Ectodermal cell (in vitro differentiated cells): Measurements from ENCODE around the gene CYP2W1.
"Not testable (repeated sequence)": the region's sequence is repeated elsewhere in the genome, so short reads cannot be mapped to it uniquely, and the experiment has no call there.

Source experiments
- H3K27ac ChIP-seq: 2 replicates; pipeline ENCODE4 v1.7.0; 2013; ENCODE audit warnings: mild to moderate bottlenecking, low read depth, low read length; ENCODE audit not compliant: insufficient read depth, poor library complexity, severe bottlenecking
- H3K27me3 ChIP-seq: 2 replicates; pipeline ENCODE4 v1.7.0; 2013; ENCODE audit warnings: mild to moderate bottlenecking, low read length; ENCODE audit not compliant: insufficient read depth, control insufficient read depth, poor library complexity, severe bottlenecking
- H3K36me3 ChIP-seq: one replicate; pipeline ENCODE4 v1.7.0; 2013; ENCODE audit warnings: low read length; ENCODE audit not compliant: control insufficient read depth, insufficient read depth
- H3K4me1 ChIP-seq: one replicate; pipeline ENCODE4 v1.7.0; 2013; ENCODE audit warnings: low read length; ENCODE audit not compliant: control insufficient read depth, insufficient read depth
- H3K4me3 ChIP-seq: 2 replicates; pipeline ENCODE4 v1.7.0; 2013; ENCODE audit warnings: low read depth, low read length, control low read depth; ENCODE audit not compliant: insufficient read depth
- H3K9me3 ChIP-seq: 2 replicates; pipeline ENCODE4 v1.7.0; 2013; ENCODE audit warnings: mild to moderate bottlenecking, low read length, moderate library complexity; ENCODE audit not compliant: control insufficient read depth
- WGBS, 2 experiments: methylation state at CpG; one replicate each; pipeline ENCODE4 v1.1.7; 2013; ENCODE audit warnings: missing lambda C conversion rate in 2 of 2; 5-methylcytosine and 5-hydroxymethylcytosine counted together

Gene CYP2W1

GRCh38 chr7:960269-960871 is 22.6 kb upstream of the CYP2W1 start:
- Histone ChIP-seq H3K4me1 (no peaks in the 10 kb centered on the region), H3K36me3 (no peaks in the 10 kb centered on the region), H3K27ac (no peak overlapping the region), H3K9me3 (no peaks in the 10 kb centered on the region), H3K4me3 (no peak overlapping the region), H3K27me3 (peaks cover 10% of the 10 kb centered on the region)
- WGBS, 2 experiments: 92 to 94% methylated on average over 31 of the region's 31 CpGs

- H3K9me3 ChIP-seq, H3K27me3 ChIP-seq, H3K4me1 ChIP-seq, H3K27ac ChIP-seq, H3K36me3 ChIP-seq, H3K4me3 ChIP-seq: not testable (repeated sequence)
- 88 to 89% methylated on average over 13 of the region's 13 CpGs for WGBS, 2 experiments
Observed at GRCh38 chr7:960972-961371, 22.0 kb upstream of the CYP2W1 start.

- Histone ChIP-seq H3K4me1 (no peaks in the 10 kb centered on the region), H3K27me3 (no peaks in the 10 kb centered on the region), H3K4me3 (no peak overlapping the region), H3K27ac (no peak overlapping the region), H3K9me3 (no peaks in the 10 kb centered on the region), H3K36me3 (no peaks in the 10 kb centered on the region)
- WGBS, 2 experiments: 92 to 94% methylated on average over 37 of the region's 37 CpGs
Observed at GRCh38 chr7:961546-962400, 21.2 kb upstream of the CYP2W1 start.

GRCh38 chr7:962401-963081 is 20.4 kb upstream of the CYP2W1 start:
- WGBS, 2 experiments: 91 to 94% methylated on average over 17 of the region's 17 CpGs
- no peaks in the 10 kb centered on the region for H3K9me3 ChIP-seq

GRCh38 chr7:963236-964078 is 19.5 kb upstream of the CYP2W1 start:
- 85% methylated on average over 37 of the region's 37 CpGs for WGBS, 2 experiments
- Histone ChIP-seq H3K4me1 (no peaks in the 10 kb centered on the region), H3K27ac (no peak overlapping the region)

More at GRCh38 chr7:962401-963081, 20.4 kb upstream of the CYP2W1 start:
- Histone ChIP-seq H3K27ac (no peak overlapping the region), H3K27me3 (no peaks in the 10 kb centered on the region), H3K4me3 (no peak overlapping the region), H3K4me1 (no peaks in the 10 kb centered on the region), H3K36me3 (no peaks in the 10 kb centered on the region)

GRCh38 chr7:964401-965231 is 18.4 kb upstream of the CYP2W1 start:
- no peaks in the 10 kb centered on the region for H3K4me1 ChIP-seq
- H3K9me3 ChIP-seq: no peaks in the 10 kb centered on the region
- H3K36me3 ChIP-seq: peaks cover 14% of the 10 kb centered on the region
- no peak overlapping the region for H3K27ac ChIP-seq
- no peak overlapping the region for H3K4me3 ChIP-seq
- 88 to 91% methylated on average over 27 of the region's 27 CpGs for WGBS, 2 experiments
- H3K27me3 ChIP-seq: no peaks in the 10 kb centered on the region

More at GRCh38 chr7:963236-964078, 19.5 kb upstream of the CYP2W1 start:
- Histone ChIP-seq H3K9me3 (no peaks in the 10 kb centered on the region), H3K4me3 (no peak overlapping the region), H3K36me3 (peaks cover 6% of the 10 kb centered on the region), H3K27me3 (no peaks in the 10 kb centered on the region)

GRCh38 chr7:966291-967069 is 16.5 kb upstream of the CYP2W1 start:
- Histone ChIP-seq H3K4me3 (no peak overlapping the region), H3K36me3 (peaks cover 16% of the 10 kb centered on the region), H3K9me3 (no peaks in the 10 kb centered on the region), H3K27me3 (no peaks in the 10 kb centered on the region), H3K27ac (no peak overlapping the region), H3K4me1 (no peaks in the 10 kb centered on the region)
- 94% methylated on average over 22 of the region's 22 CpGs for WGBS, 2 experiments

- Histone ChIP-seq H3K4me1 (no peaks in the 10 kb centered on the region), H3K9me3 (no peaks in the 10 kb centered on the region), H3K27ac (no peak overlapping the region), H3K27me3 (no peaks in the 10 kb centered on the region), H3K4me3 (no peak overlapping the region), H3K36me3 (peaks cover 25% of the 10 kb centered on the region)
- 95 to 96% methylated on average over 39 of the region's 39 CpGs for WGBS, 2 experiments
Observed at GRCh38 chr7:967361-968082, 15.5 kb upstream of the CYP2W1 start.
